ENCODE data around the gene EML1. TPM values are rescaled to one million over a fixed set of nuclear protein-coding genes. Genes with fewer than 3 reads are reported as not detected.

The EML1 gene, protein sequence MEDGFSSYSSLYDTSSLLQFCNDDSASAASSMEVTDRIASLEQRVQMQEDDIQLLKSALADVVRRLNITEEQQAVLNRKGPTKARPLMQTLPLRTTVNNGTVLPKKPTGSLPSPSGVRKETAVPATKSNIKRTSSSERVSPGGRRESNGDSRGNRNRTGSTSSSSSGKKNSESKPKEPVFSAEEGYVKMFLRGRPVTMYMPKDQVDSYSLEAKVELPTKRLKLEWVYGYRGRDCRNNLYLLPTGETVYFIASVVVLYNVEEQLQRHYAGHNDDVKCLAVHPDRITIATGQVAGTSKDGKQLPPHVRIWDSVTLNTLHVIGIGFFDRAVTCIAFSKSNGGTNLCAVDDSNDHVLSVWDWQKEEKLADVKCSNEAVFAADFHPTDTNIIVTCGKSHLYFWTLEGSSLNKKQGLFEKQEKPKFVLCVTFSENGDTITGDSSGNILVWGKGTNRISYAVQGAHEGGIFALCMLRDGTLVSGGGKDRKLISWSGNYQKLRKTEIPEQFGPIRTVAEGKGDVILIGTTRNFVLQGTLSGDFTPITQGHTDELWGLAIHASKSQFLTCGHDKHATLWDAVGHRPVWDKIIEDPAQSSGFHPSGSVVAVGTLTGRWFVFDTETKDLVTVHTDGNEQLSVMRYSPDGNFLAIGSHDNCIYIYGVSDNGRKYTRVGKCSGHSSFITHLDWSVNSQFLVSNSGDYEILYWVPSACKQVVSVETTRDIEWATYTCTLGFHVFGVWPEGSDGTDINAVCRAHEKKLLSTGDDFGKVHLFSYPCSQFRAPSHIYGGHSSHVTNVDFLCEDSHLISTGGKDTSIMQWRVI
- 27.2 and 27.9 TPM in 2 replicates for total RNA-seq

GRCh38 chr14:99793213-99794150 lies at the start of gene EML1:
Gene EML1, plus strand, starts transcription at chr14:99793413. Its CDS starts 64 bp downstream, at chr14:99793477.

Other genes starting within 250 kb of the EML1 start
- 3.7 and 7.7 TPM in 2 replicates for gene CCDC85C, start 189.2 kb upstream of the EML1 start, total RNA-seq
- gene HHIPL1, start 148.3 kb upstream of the EML1 start, total RNA-seq: 5.0 and 9.3 TPM in 2 replicates
- 0.38 and 0.56 TPM in 2 replicates for gene CYP46A1, start 109.1 kb upstream of the EML1 start, total RNA-seq